ENCODE measurements around the gene PODN. TPM values are rescaled to one million over a fixed set of nuclear protein-coding genes. Genes with fewer than 3 reads are reported as not detected.

The PODN gene
- total RNA-seq, 1 experiment from 2014 or later, result 0.10 TPM

DNA sequence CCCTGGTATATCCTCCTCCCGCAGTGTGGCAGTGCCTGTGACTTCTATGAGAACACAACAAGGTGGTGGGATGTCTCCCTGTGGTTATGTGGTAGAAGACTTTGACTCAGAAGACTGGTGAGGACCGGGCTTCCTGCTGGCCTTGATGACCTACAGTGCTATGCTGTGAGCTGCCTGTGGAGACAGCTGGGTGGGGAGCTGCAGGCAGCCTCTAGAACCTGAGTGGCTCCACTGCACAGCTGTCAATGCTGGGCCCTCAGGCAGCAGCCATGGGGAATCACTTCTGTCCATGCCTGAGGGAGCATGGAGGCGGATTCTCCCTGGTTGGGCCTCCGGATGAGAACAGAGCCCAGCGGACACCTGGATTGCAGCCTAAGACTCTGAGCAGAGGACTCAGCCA lies 65.5 kb downstream of the PODN start:
- Histone ChIP-seq H3K4me3 (no peak overlapping the region), H3K36me3 (no peaks in the 10 kb centered on the region), H3K9me3 (no peaks in the 10 kb centered on the region), H3K27me3 (no peaks in the 10 kb centered on the region)
- DNase-seq, result no peak

DNA sequence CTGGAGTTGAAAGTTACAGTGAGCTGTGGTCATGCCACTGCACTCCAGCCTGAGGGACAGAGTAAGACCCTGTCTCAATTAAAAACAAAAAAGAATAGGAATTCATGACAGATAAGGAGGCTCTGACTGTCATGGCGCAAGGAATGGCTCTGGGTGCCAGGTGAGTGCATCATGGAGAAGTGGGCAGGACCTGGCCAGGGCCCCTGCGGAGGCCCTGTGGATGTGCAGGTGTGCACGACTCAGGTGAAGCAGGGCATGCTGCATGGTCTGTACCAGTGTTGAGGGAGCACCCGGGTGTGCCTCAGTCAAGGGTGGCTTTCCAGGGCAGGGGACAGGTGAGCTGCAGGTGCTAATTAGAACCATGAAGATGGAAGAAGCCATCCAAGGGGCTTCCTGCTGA lies 66.4 kb downstream of the PODN start:
- no peaks in the 10 kb centered on the region for H3K27me3 ChIP-seq
- DNase-seq, result no peak
- no peak overlapping the region for H3K4me3 ChIP-seq
- no peaks in the 10 kb centered on the region for H3K36me3 ChIP-seq
- no peaks in the 10 kb centered on the region for H3K9me3 ChIP-seq

DNA sequence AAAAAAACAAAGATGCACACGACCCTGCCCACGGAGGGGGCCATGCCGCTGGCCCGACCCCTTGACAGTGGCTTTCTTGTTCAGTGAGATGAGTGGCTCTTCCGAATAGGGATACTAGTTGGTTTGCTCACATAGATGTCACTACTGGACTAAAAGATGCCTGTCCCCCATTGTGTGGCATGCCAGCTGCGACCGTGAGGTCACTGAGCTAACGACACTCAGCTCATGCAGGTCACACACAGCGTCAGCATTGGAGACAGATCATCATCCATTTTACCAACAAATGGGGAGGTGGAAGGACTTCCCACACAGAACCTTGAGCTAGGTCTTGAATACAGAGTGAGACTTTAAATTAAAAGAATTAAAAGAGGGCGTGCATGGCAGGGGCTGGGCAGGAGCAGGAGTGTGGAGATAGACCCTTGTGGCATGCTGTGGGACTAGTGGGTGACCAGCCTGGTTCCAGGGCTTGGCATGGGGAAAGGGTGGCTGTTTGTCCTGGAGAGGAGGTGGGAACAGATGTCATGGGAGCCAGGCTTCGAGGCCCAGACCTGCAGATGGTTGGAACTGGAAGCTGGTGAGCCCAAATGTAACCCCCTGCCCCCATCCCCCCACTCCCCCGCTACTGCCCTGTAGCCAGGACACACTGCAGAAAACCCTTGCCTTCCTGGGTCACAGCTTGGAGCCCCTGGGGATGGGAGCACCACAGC lies 68.0 kb downstream of the PODN start:
- no peaks in the 10 kb centered on the region for H3K36me3 ChIP-seq
- no peak overlapping the region for H3K4me3 ChIP-seq
- DNase-seq, result no peak
- no peaks in the 10 kb centered on the region for H3K9me3 ChIP-seq
- no peaks in the 10 kb centered on the region for H3K27me3 ChIP-seq

DNA sequence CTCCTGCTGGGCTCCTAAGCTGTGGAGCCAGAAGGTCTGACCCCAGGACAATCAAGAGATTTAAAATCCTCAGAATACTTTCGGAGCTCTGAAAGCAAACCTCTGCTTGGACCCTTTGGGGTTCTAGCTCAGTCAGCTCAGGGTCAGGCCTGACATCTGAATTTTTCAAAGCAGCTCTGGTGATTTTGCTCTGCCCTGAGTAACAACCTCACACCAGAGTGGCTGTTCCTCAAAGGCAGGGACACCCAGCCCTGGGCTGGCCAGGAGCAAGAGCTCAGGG lies 68.5 kb downstream of the PODN start:
- no peak for DNase-seq
- no peaks in the 10 kb centered on the region for H3K9me3 ChIP-seq
- no peaks in the 10 kb centered on the region for H3K27me3 ChIP-seq
- no peak overlapping the region for H3K4me3 ChIP-seq
- no peaks in the 10 kb centered on the region for H3K36me3 ChIP-seq

GRCh38 chr1:53130878-53131589 lies 69.0 kb downstream of the PODN start:
- no peaks in the 10 kb centered on the region for H3K36me3 ChIP-seq
- no peaks in the 10 kb centered on the region for H3K27me3 ChIP-seq
- no peak for DNase-seq
- no peak overlapping the region for H3K4me3 ChIP-seq
- no peaks in the 10 kb centered on the region for H3K9me3 ChIP-seq

DNA sequence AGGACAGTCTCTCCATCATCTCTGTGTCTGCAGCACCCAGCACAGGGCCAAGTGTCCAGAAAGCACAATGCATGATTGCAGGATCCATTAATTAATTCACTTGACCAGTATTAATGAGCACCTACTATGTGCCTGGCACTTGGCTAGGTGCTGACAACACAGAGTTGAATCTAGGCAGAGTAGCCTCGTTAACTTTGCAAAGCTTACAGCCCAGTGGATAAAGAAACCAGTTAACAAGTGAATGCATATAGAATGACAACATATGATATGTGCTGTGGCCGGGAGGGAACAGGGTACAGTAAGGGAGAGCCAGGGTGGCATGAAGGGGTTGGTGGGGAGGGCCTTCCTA lies 69.6 kb downstream of the PODN start:
- H3K9me3 ChIP-seq, result no peaks in the 10 kb centered on the region
- DNase-seq, result no peak
- H3K4me3 ChIP-seq, result no peak overlapping the region
- H3K36me3 ChIP-seq, result no peaks in the 10 kb centered on the region
- H3K27me3 ChIP-seq, result no peaks in the 10 kb centered on the region

GRCh38 chr1:53132176-53132575 lies 70.2 kb downstream of the PODN start:
- H3K9me3 ChIP-seq, result no peaks in the 10 kb centered on the region; the same call in 1 of the 2 replicates

GRCh38 chr1:53133261-53134041 lies 71.4 kb downstream of the PODN start:
- Histone ChIP-seq H3K9me3 (peaks cover 11% of the 10 kb centered on the region), H3K4me3 (no peak overlapping the region), H3K36me3 (no peaks in the 10 kb centered on the region), H3K27me3 (no peaks in the 10 kb centered on the region)
- DNase-seq, result no peak

More at GRCh38 chr1:53132176-53132575, 70.2 kb downstream of the PODN start:
- Histone ChIP-seq H3K27me3 (no peaks in the 10 kb centered on the region), H3K4me3 (no peak overlapping the region), H3K36me3 (no peaks in the 10 kb centered on the region)
- DNase-seq, result no peak

- Histone ChIP-seq H3K4me3 (no peak overlapping the region), H3K36me3 (no peaks in the 10 kb centered on the region), H3K27me3 (no peaks in the 10 kb centered on the region), H3K9me3 (peaks cover 11% of the 10 kb centered on the region)
- DNase-seq, result no peak
Observed at GRCh38 chr1:53134042-53134485, 72.1 kb downstream of the PODN start.

Other genes with a start within 250 kb of the PODN start
- gene ZYG11A, start 219.5 kb upstream of the PODN start, total RNA-seq (2014; rRNA removed; shearing (Covaris generic); ENCODE audit: low replicate concordance), result 6.3 and 7.3 TPM in 2 replicates
- gene ECHDC2, start 140.5 kb upstream of the PODN start, total RNA-seq (2014; rRNA removed; shearing (Covaris generic); ENCODE audit: low replicate concordance), result 11.8 and 28.2 TPM in 2 replicates
- 74.0 and 115 TPM in 2 replicates for gene SCP2, start 134.9 kb upstream of the PODN start, total RNA-seq (2014; rRNA removed; shearing (Covaris generic); ENCODE audit: low replicate concordance)
- gene SLC1A7, start 80.4 kb downstream of the PODN start, total RNA-seq (2014; rRNA removed; shearing (Covaris generic); ENCODE audit: low replicate concordance), result not detected in 2 replicates
- 7.5 and 14.4 TPM in 2 replicates for gene CPT2, start 134.6 kb downstream of the PODN start, total RNA-seq (2014; rRNA removed; shearing (Covaris generic); ENCODE audit: low replicate concordance)
- gene CZIB, start 158.4 kb downstream of the PODN start, total RNA-seq (2014; rRNA removed; shearing (Covaris generic); ENCODE audit: low replicate concordance), result 59.2 and 90.4 TPM in 2 replicates
- 32.7 and 50.2 TPM in 2 replicates for gene MAGOH, start 176.3 kb downstream of the PODN start, total RNA-seq (2014; rRNA removed; shearing (Covaris generic); ENCODE audit: low replicate concordance)